NK-92 treated with Interleukin-12 subunit alpha and Interleukin-12 subunit beta, amount 100 ng/mL, for 24 hours (cell line): ENCODE results near the gene HS3ST5.

Source experiments
- DNase-seq: peaks from one replicate; lab custom pipeline; 2025; lab: John Stamatoyannopoulos, UW

HS3ST5 gene

GRCh38 chr6:114194362-114195026, 148.3 kb downstream of the HS3ST5 start:
- no peak for DNase-seq

GRCh38 chr6:114187563-114187962, 155.3 kb downstream of the HS3ST5 start:
- DNase-seq = no peak

- no peak for DNase-seq
Observed at GRCh38 chr6:114181664-114182063, 161.2 kb downstream of the HS3ST5 start.

GRCh38 chr6:114179411-114179810, 163.4 kb downstream of the HS3ST5 start:
- DNase-seq = no peak

GRCh38 chr6:114176726-114177125, 166.1 kb downstream of the HS3ST5 start:
- DNase-seq = no peak

GRCh38 chr6:114172576-114173260, 170.1 kb downstream of the HS3ST5 start:
- DNase-seq = no peak

GRCh38 chr6:114171473-114171872, 171.3 kb downstream of the HS3ST5 start:
- DNase-seq = no peak

- DNase-seq = no peak
Observed at GRCh38 chr6:114170958-114171387, 171.8 kb downstream of the HS3ST5 start.

GRCh38 chr6:114170372-114170771, 172.5 kb downstream of the HS3ST5 start:
- DNase-seq = no peak

GRCh38 chr6:114169763-114170162, 173.1 kb downstream of the HS3ST5 start:
- DNase-seq = no peak

GRCh38 chr6:114167583-114168576, 174.9 kb downstream of the HS3ST5 start:
- DNase-seq = no peak

- no peak for DNase-seq
Observed at GRCh38 chr6:114164207-114164606, 178.6 kb downstream of the HS3ST5 start.

GRCh38 chr6:114162691-114163347, 180.0 kb downstream of the HS3ST5 start:
- no peak for DNase-seq

- DNase-seq = no peak
Observed at GRCh38 chr6:114160881-114161280, 181.9 kb downstream of the HS3ST5 start.

GRCh38 chr6:114159727-114160126, 183.1 kb downstream of the HS3ST5 start:
- DNase-seq = no peak

- DNase-seq = no peak
Observed at GRCh38 chr6:114158838-114159694, 183.8 kb downstream of the HS3ST5 start.

GRCh38 chr6:114158411-114158810, 184.4 kb downstream of the HS3ST5 start:
- no peak for DNase-seq

GRCh38 chr6:114157848-114158247, 185.0 kb downstream of the HS3ST5 start:
- DNase-seq = no peak

GRCh38 chr6:114155763-114156162, 187.1 kb downstream of the HS3ST5 start:
- no peak for DNase-seq

- no peak for DNase-seq
Observed at GRCh38 chr6:114154812-114155211, 188.0 kb downstream of the HS3ST5 start.

- DNase-seq = no peak
Observed at GRCh38 chr6:114153448-114153847, 189.4 kb downstream of the HS3ST5 start.
